DND-41 (cell line): ENCODE measurements around the gene GPRIN1.
"Not testable (repeated sequence)": the region's sequence is repeated elsewhere in the genome, so short reads cannot be mapped to it uniquely, and the experiment has no call there.

Source experiments
- EZH2 ChIP-seq: IDR thresholded peaks from 3 replicates; pipeline ENCODE4 v1.6.1; 2012; ENCODE audit warnings: borderline replicate concordance, low read depth, mild to moderate bottlenecking, moderate library complexity, low read length, inconsistent platforms; ENCODE audit not compliant: severe bottlenecking
- TF ChIP-seq, protein P1 (sequence below): IDR thresholded peaks from 2 replicates; pipeline ENCODE4 v1.5.1; 2012; ENCODE audit warnings: borderline replicate concordance, low read length, moderate library complexity, mild to moderate bottlenecking; ENCODE audit not compliant: poor library complexity, severe bottlenecking; ENCODE audit errors: extremely low read depth

DNA sequence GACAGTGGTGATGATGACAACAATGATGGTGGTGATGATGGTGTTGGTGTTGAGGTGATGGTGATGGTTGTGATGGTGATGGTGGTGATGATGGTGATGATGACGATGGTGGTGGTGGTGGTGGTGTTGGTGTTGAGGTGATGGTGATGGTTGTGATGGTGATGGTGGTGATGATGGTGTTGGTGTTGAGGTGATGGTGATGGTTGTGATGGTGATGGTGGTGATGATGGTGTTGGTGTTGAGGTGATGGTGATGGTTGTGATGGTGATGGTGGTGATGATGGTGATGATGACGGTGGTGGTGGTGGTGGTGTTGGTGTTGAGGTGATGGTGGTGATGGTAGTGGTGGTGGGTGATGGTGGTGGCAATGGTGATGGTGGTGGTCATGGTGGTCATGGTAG lies 18.3 kb downstream of the GPRIN1 start:
- TF ChIP-seq, protein P1, sequence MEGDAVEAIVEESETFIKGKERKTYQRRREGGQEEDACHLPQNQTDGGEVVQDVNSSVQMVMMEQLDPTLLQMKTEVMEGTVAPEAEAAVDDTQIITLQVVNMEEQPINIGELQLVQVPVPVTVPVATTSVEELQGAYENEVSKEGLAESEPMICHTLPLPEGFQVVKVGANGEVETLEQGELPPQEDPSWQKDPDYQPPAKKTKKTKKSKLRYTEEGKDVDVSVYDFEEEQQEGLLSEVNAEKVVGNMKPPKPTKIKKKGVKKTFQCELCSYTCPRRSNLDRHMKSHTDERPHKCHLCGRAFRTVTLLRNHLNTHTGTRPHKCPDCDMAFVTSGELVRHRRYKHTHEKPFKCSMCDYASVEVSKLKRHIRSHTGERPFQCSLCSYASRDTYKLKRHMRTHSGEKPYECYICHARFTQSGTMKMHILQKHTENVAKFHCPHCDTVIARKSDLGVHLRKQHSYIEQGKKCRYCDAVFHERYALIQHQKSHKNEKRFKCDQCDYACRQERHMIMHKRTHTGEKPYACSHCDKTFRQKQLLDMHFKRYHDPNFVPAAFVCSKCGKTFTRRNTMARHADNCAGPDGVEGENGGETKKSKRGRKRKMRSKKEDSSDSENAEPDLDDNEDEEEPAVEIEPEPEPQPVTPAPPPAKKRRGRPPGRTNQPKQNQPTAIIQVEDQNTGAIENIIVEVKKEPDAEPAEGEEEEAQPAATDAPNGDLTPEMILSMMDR = not testable (repeated sequence)
- TF ChIP-seq EZH2 = not testable (repeated sequence)
